HCT116 (cell line): ENCODE measurements around the gene SPTLC1.

ENCODE experiments used
- CBX3 ChIP-seq: IDR thresholded peaks from 2 replicates; pipeline ENCODE4 v1.6.1; 2012; ENCODE audit warnings: low read depth
- EZH2 ChIP-seq: fragments of 200-600 bp; sonication (generic); IDR thresholded peaks from 2 replicates; pipeline ENCODE4 v1.6.1; 2017; ENCODE audit warnings: antibody characterized with exemption, mixed run types
- EZH2phosphoT487 ChIP-seq: fragments of 200-600 bp; IDR thresholded peaks from 2 replicates; pipeline ENCODE4 v1.6.1; 2018; ENCODE audit warnings: antibody characterized with exemption, borderline replicate concordance
- POLR2A ChIP-seq: IDR thresholded peaks from 2 replicates; pipeline ENCODE4 v1.7.0; 2011; ENCODE audit warnings: borderline replicate concordance; ENCODE audit not compliant: insufficient read depth, insufficient read length; ENCODE audit errors: extremely low read depth
- POLR2AphosphoS5 ChIP-seq: IDR thresholded peaks from 2 replicates; pipeline ENCODE4 v1.6.1; 2011; ENCODE audit warnings: mild to moderate bottlenecking, low read depth, low read length, moderate library complexity
- RAD21 ChIP-seq: IDR thresholded peaks from 2 replicates; pipeline ENCODE4 v1.6.1; 2012; ENCODE audit warnings: low read depth, mild to moderate bottlenecking
- SP1 ChIP-seq: IDR thresholded peaks from 2 replicates; pipeline ENCODE4 v1.6.1; 2012; ENCODE audit warnings: low read depth
- TCF7L2 ChIP-seq: IDR thresholded peaks from 2 replicates; pipeline ENCODE4 v1.7.0; 2011; ENCODE audit warnings: borderline replicate concordance, inconsistent platforms; ENCODE audit not compliant: insufficient read depth, insufficient read length; ENCODE audit errors: extremely low read depth
- ZNF274 ChIP-seq: fragments of 200-500 bp; sonication (Bioruptor generic); IDR thresholded peaks from 2 replicates; pipeline ENCODE4 v1.6.1; 2014; ENCODE audit warnings: mild to moderate bottlenecking, low read depth, low read length, inconsistent platforms
- TF ChIP-seq, protein P1 (sequence below), 3 experiments: fragments of 200-600 bp in 1 of 3; sonication (generic) in 1 of 3; IDR thresholded peaks in 2 of 3; conservative IDR thresholded peaks in 1 of 3; 2 replicates each; pipeline ENCODE4 v1.5.1; 2012 to 2017; ENCODE audit warnings: low read depth in 2 of 3, low read length in 2 of 3, antibody characterized with exemption in 1 of 3, borderline replicate concordance in 1 of 3, control low read depth in 1 of 3, mild to moderate bottlenecking in 1 of 3, mixed read lengths in 1 of 3, mixed run types in 1 of 3, moderate library complexity in 1 of 3; ENCODE audit not compliant: insufficient read depth in 1 of 3
- TF ChIP-seq, protein P2 (sequence below): IDR thresholded peaks from 2 replicates; pipeline ENCODE4 v1.6.1; 2012; ENCODE audit warnings: low read depth
- TF ChIP-seq, protein P3 (sequence below): IDR thresholded peaks from 2 replicates; pipeline ENCODE4 v1.6.1; 2012

DNA sequence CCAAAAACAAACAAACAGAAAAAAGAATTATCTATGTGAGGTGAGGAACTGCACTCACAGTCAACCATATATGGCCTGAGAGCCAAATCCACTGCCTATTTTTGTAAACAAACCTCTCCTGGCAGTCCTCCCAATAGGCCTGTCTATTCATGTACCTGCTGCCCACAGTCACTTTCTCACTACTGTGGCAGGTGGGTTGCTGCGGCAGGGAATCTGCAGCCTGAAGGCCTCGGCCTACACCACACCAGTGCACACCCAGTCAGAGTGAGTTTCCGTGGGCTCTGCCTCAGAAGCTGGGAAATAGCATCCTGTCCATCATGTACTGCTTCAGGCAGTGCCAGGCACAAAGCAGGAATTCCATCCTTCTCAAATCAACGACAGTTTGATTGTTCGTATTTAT lies 82.3 kb downstream of the SPTLC1 start:
- TF ChIP-seq SP1, result no peak
- TF ChIP-seq POLR2AphosphoS5, result no peak
- TF ChIP-seq, protein P1, sequence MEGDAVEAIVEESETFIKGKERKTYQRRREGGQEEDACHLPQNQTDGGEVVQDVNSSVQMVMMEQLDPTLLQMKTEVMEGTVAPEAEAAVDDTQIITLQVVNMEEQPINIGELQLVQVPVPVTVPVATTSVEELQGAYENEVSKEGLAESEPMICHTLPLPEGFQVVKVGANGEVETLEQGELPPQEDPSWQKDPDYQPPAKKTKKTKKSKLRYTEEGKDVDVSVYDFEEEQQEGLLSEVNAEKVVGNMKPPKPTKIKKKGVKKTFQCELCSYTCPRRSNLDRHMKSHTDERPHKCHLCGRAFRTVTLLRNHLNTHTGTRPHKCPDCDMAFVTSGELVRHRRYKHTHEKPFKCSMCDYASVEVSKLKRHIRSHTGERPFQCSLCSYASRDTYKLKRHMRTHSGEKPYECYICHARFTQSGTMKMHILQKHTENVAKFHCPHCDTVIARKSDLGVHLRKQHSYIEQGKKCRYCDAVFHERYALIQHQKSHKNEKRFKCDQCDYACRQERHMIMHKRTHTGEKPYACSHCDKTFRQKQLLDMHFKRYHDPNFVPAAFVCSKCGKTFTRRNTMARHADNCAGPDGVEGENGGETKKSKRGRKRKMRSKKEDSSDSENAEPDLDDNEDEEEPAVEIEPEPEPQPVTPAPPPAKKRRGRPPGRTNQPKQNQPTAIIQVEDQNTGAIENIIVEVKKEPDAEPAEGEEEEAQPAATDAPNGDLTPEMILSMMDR (IDR thresholded peaks at IDR 0.05 in 2 of 3, conservative IDR thresholded peaks at IDR 0.05 in 1 of 3; ENCODE audit: borderline replicate concordance in 1 of 3, insufficient read depth in 1 of 3, low read depth in 2 of 3, low read length in 2 of 3), result no peak
- no peak for TF ChIP-seq EZH2
- TF ChIP-seq, protein P2, sequence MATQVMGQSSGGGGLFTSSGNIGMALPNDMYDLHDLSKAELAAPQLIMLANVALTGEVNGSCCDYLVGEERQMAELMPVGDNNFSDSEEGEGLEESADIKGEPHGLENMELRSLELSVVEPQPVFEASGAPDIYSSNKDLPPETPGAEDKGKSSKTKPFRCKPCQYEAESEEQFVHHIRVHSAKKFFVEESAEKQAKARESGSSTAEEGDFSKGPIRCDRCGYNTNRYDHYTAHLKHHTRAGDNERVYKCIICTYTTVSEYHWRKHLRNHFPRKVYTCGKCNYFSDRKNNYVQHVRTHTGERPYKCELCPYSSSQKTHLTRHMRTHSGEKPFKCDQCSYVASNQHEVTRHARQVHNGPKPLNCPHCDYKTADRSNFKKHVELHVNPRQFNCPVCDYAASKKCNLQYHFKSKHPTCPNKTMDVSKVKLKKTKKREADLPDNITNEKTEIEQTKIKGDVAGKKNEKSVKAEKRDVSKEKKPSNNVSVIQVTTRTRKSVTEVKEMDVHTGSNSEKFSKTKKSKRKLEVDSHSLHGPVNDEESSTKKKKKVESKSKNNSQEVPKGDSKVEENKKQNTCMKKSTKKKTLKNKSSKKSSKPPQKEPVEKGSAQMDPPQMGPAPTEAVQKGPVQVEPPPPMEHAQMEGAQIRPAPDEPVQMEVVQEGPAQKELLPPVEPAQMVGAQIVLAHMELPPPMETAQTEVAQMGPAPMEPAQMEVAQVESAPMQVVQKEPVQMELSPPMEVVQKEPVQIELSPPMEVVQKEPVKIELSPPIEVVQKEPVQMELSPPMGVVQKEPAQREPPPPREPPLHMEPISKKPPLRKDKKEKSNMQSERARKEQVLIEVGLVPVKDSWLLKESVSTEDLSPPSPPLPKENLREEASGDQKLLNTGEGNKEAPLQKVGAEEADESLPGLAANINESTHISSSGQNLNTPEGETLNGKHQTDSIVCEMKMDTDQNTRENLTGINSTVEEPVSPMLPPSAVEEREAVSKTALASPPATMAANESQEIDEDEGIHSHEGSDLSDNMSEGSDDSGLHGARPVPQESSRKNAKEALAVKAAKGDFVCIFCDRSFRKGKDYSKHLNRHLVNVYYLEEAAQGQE, result no peak
- no peak for TF ChIP-seq CBX3
- TF ChIP-seq POLR2A, result no peak
- no peak for TF ChIP-seq ZNF274
- TF ChIP-seq EZH2phosphoT487, result no peak
- no peak for TF ChIP-seq TCF7L2
- TF ChIP-seq, protein P3, sequence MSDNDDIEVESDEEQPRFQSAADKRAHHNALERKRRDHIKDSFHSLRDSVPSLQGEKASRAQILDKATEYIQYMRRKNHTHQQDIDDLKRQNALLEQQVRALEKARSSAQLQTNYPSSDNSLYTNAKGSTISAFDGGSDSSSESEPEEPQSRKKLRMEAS, result no peak
- TF ChIP-seq RAD21, result no peak
